AG09309 (cell line): ENCODE data around the gene WDFY3.
A peak's percentile ranks its signal among the peaks of the same experiment; 100 is the strongest.

ENCODE experiments used
- DNase-seq: peaks from one replicate; pipeline ENCODE4 v3.0.0-alpha.2; 2010; ENCODE audit warnings: low read depth
- H3K4me3 ChIP-seq: 2 replicates; pipeline ENCODE4 v1.5.1; 2011; ENCODE audit warnings: mild to moderate bottlenecking, low read depth, low read length, moderate library complexity; ENCODE audit not compliant: control insufficient read depth
- TF ChIP-seq, protein P1 (sequence below): IDR thresholded peaks from 2 replicates; pipeline ENCODE4 v1.5.1; 2011; ENCODE audit warnings: mild to moderate bottlenecking, low read depth, low read length, inconsistent platforms; ENCODE audit not compliant: insufficient read depth, control insufficient read depth; ENCODE audit errors: missing control alignments

WDFY3 gene

DNA sequence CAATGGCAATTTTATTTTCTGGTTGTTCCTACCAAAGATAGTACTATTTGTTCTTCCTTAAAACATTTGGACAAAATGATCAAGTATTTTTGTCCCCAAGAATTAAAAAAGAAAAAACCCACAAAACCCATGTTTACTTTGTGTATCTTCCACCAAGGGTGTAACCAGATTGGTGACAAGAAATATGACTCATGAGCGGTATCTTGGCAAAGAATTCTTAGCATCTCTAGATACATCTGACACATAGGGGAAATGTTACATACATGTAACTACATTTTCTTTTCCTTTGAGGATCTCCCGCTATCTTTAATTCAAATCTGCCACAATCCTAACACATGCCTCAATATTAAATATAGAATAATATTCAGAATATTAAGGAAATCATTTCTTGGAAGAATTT, 78.7 kb downstream of the WDFY3 start:
- TF ChIP-seq, protein P1, sequence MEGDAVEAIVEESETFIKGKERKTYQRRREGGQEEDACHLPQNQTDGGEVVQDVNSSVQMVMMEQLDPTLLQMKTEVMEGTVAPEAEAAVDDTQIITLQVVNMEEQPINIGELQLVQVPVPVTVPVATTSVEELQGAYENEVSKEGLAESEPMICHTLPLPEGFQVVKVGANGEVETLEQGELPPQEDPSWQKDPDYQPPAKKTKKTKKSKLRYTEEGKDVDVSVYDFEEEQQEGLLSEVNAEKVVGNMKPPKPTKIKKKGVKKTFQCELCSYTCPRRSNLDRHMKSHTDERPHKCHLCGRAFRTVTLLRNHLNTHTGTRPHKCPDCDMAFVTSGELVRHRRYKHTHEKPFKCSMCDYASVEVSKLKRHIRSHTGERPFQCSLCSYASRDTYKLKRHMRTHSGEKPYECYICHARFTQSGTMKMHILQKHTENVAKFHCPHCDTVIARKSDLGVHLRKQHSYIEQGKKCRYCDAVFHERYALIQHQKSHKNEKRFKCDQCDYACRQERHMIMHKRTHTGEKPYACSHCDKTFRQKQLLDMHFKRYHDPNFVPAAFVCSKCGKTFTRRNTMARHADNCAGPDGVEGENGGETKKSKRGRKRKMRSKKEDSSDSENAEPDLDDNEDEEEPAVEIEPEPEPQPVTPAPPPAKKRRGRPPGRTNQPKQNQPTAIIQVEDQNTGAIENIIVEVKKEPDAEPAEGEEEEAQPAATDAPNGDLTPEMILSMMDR: no peak
- H3K4me3 ChIP-seq: no peak overlapping the region
- DNase-seq: no peak

DNA sequence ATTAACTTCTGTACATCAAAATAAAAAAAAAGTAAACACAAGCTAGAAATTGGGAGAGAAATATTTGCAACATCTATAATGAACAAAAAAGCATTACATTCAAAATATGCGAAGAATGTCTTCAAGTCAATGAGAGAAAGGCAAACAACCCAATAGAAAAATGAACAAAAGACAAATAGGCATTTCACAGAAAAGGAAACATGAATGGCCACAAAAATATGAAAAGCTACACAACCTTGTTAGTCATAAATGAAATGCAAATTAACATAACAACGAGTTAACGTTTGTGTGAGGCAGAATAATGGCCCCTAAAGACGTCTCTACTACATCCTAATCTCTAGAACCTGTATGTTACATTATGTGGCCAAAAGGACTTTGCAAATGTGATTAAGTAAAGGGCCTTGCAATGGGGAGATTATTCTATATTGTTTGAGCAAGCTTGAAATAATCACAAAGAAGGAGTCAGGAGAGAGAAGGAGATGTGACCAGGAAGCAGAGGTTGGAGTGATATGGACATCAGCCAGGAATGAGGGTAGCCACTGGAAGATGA, 86.8 kb downstream of the WDFY3 start:
- no peak for DNase-seq
- TF ChIP-seq, protein P1: no peak
- H3K4me3 ChIP-seq: no peak overlapping the region

DNA sequence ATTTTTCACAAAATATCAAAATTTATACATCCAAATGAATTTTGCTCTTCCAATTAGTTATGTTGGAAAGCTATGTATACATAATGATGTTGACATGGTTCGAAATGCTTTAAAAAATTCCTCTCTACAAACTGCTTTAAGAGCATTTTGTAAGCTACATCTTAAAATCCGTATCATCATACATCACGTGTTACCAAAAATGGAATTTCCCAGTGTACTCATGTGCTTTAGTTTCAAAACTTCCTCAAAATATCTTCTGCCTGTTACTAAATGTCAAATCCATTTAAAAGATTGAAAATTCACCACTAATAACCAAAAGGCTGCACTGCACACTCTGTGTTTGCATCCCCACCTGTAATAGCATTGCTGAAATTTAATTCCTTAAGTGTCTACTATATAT, 87.9 kb downstream of the WDFY3 start:
- H3K4me3 ChIP-seq: no peak overlapping the region
- TF ChIP-seq, protein P1: no peak
- no peak for DNase-seq

DNA sequence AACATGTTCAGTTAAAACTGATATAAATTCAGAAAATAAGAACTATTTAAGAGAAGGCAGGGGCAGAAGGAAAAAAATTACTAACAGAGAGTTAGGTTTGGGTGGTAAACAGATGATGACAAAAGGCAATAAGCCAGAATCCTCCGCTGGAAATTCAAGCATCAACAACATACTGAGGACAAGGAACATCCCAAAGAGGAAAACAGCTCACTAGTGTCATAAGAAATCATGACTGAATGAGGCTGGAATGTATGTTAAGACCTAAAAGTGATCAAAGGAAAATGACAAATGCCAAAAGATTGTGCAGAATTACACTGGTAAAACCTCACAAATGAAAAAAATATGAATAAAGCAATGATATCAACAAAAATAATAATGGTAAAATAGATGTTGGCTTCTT, 88.4 kb downstream of the WDFY3 start:
- DNase-seq: peak; percentile 45
- TF ChIP-seq, protein P1: no peak

DNA sequence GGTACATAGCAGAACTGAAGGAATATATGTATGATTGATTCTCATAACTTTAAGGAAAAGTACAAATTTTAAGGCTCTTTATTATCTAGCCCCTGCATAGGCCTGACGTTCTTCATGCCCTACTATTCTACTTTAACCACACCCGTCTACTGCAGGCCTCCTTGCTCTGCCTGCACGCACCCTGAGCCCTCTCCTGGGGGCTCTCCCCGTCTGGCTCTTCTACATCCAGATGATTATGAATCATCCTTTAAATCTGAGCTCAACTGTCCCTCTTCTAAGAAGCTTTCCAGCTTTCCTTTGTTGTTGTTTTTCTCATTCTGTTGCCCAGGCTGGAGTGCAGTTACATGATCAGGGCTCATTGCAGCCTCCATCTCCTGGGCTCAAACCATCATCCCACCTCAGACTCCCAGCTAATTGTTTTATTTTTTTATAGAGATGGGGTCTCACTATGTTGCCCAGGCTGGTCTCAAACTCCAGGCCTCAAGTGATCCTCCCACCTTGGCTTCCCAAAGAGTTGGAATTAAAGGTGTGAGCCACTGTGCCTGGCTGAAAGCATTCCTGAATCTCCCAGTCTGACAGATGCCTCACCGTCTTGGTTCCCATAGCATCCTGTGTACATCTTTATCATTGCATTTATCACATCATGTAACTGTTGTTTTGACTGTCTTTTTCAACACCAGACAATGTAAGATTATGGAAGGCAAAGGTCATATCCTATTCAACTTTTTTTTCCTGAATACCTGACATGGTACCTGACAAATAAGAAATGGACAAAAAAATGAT, 89.2 kb downstream of the WDFY3 start:
- DNase-seq: no peak
- TF ChIP-seq, protein P1: no peak
- no peak overlapping the region for H3K4me3 ChIP-seq

More for the DNA sequence above, 88.4 kb downstream of the WDFY3 start:
- no peak overlapping the region for H3K4me3 ChIP-seq

DNA sequence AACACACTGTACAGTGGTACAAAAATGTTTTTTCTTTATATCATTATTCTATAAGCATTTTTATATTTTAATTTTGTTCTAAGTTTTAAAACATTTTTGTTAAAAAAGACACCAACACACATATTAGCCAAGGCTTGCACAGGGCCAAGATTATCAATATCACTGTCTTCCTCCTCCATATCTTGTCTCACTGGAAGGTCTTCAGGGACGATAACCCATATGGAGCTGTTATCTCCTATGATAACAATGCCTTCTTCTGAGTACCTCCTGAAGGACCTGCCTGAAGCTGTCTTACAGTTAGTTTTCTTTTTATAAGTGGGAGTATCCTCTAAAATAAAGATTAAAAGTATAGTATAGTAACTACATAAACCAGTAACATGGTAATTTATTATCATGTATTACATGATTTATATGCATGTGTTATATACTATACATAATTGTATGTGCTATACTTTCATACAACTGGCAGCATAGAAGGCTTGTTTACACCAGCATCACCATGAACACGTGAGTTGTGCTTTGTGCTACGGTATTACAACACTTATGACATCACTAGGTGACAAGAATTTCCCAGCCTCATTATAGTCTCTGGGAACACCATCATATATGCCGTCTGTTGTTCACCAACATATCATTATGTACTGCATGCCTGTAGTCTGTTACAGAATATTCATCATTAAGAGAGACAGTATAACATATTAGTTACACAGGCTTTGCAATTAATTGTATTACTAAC, 90.7 kb downstream of the WDFY3 start:
- no peak for DNase-seq
- TF ChIP-seq, protein P1: no peak
- H3K4me3 ChIP-seq: no peak overlapping the region
